IMR-90 (cell line): ENCODE data around the gene COL2A1. TPM values are rescaled to one million over a fixed set of nuclear protein-coding genes. Genes with fewer than 3 reads are reported as not detected.

ENCODE experiments used
- ATAC-seq: fragments of 200-7000 bp; cut with Tn5 transposase; 2 replicates; pipeline ENCODE4 v1.9.1; 2020; ENCODE audit warnings: low read depth, mild to moderate bottlenecking, moderate library complexity
- BruUV-seq: library from RNA; stranded (reverse); fragments of 400-500 nt; replicated peaks from 2 replicates; lab custom pipeline; 2021; lab: Mats Ljungman, UMichigan
- CTCF ChIA-PET: fragments of 300-600 bp; formaldehyde crosslinking; extraction: SDS; loops from one replicate; lab custom pipeline; 2021; ENCODE audit warnings: antibody characterized with exemption; lab: Yijun Ruan, JAX
- POLR2A ChIA-PET: fragments of 300-600 bp; sonication (Branson Sonifier 250); formaldehyde crosslinking; loops from one replicate; lab custom pipeline; 2022; ENCODE audit warnings: antibody characterized with exemption; ENCODE audit not compliant: unreplicated experiment; lab: Charles Lee
- DNase-seq: peaks from one replicate; pipeline ENCODE4 v3.0.0; 2013
- H2AFZ ChIP-seq: replicated peaks from 2 replicates; pipeline ENCODE3; 2013; ENCODE audit warnings: low read length, mild to moderate bottlenecking; ENCODE audit not compliant: poor library complexity
- H2AK5ac ChIP-seq: 2 replicates; pipeline ENCODE4 v1.6.1; 2013; ENCODE audit warnings: low read depth, low read length, inconsistent platforms
- H2AK9ac ChIP-seq: replicated peaks from 2 replicates; pipeline ENCODE3; 2013; ENCODE audit warnings: mild to moderate bottlenecking, low read depth, low read length, moderate library complexity; ENCODE audit not compliant: poor library complexity
- H2BK120ac ChIP-seq: 2 replicates; pipeline ENCODE4 v1.6.1; 2013; ENCODE audit warnings: low read depth, low read length, inconsistent platforms
- H2BK15ac ChIP-seq: 3 replicates; pipeline ENCODE4 v1.6.1; 2013; ENCODE audit warnings: low read depth, low read length, inconsistent platforms
- H2BK20ac ChIP-seq: 2 replicates; pipeline ENCODE4 v1.6.1; 2013; ENCODE audit warnings: low read depth, mild to moderate bottlenecking, inconsistent platforms, low read length, moderate library complexity
- H2BK5ac ChIP-seq: 2 replicates; pipeline ENCODE4 v1.6.1; 2013; ENCODE audit warnings: mild to moderate bottlenecking, low read depth, low read length, inconsistent platforms; ENCODE audit not compliant: poor library complexity, severe bottlenecking
- H3K14ac ChIP-seq: replicated peaks from 2 replicates; pipeline ENCODE4 v1.6.1; 2013; ENCODE audit warnings: low read depth, low read length, inconsistent platforms
- H3K18ac ChIP-seq: 2 replicates; pipeline ENCODE4 v1.6.1; 2013; ENCODE audit warnings: low read depth, low read length, control low read depth
- H3K23ac ChIP-seq: 2 replicates; pipeline ENCODE4 v1.6.1; 2013; ENCODE audit warnings: low read depth, low read length, inconsistent platforms
- H3K27ac ChIP-seq: 2 replicates; pipeline ENCODE4 v1.5.1; 2013; ENCODE audit warnings: mild to moderate bottlenecking, control low read depth, low read length; ENCODE audit not compliant: insufficient read depth
- H3K27me3 ChIP-seq: 2 replicates; pipeline ENCODE4 v1.6.1; 2013; ENCODE audit warnings: low read length; ENCODE audit not compliant: control insufficient read depth, insufficient read depth
- H3K36me3 ChIP-seq: 2 replicates; pipeline ENCODE4 v1.6.1; 2013; ENCODE audit warnings: low read length, mixed read lengths; ENCODE audit not compliant: control insufficient read depth, insufficient read depth
- H3K4ac ChIP-seq: 2 replicates; pipeline ENCODE4 v1.6.1; 2013; ENCODE audit warnings: low read depth, low read length, inconsistent platforms
- H3K4me1 ChIP-seq: 2 replicates; pipeline ENCODE4 v1.6.1; 2013; ENCODE audit warnings: low read length, mixed read lengths; ENCODE audit not compliant: control insufficient read depth, insufficient read depth
- H3K4me2 ChIP-seq: 2 replicates; pipeline ENCODE4 v1.6.1; 2013; ENCODE audit warnings: low read depth, mild to moderate bottlenecking, control low read depth, low read length, moderate library complexity
- H3K4me3 ChIP-seq: 2 replicates; pipeline ENCODE4 v1.5.1; 2013; ENCODE audit warnings: low read depth, mild to moderate bottlenecking, control low read depth, low read length, moderate library complexity; ENCODE audit not compliant: insufficient read depth
- H3K56ac ChIP-seq: 2 replicates; pipeline ENCODE4 v1.6.1; 2013; ENCODE audit warnings: low read length, inconsistent platforms; ENCODE audit not compliant: insufficient read depth; ENCODE audit errors: extremely low read depth
- H3K79me1 ChIP-seq, 2 experiments: 2 replicates each; pipeline ENCODE4 v1.6.1; 2013; ENCODE audit warnings: low read length in 2 of 2, inconsistent platforms in 1 of 2, low read depth in 1 of 2
- H3K9ac ChIP-seq: 2 replicates; pipeline ENCODE4 v1.6.1; 2013; ENCODE audit warnings: low read depth, low read length, control low read depth
- H3K9me1 ChIP-seq: 2 replicates; pipeline ENCODE4 v1.6.1; 2013; ENCODE audit warnings: low read length, inconsistent platforms; ENCODE audit not compliant: insufficient read depth
- H3K9me3 ChIP-seq: 2 replicates; pipeline ENCODE4 v1.6.1; 2013; ENCODE audit warnings: low read length; ENCODE audit not compliant: control insufficient read depth, insufficient read depth
- H4K20me1 ChIP-seq: 2 replicates; pipeline ENCODE4 v1.6.1; 2013; ENCODE audit warnings: low read length, inconsistent platforms; ENCODE audit not compliant: insufficient read depth
- H4K5ac ChIP-seq: 2 replicates; pipeline ENCODE4 v1.6.1; 2013; ENCODE audit warnings: mild to moderate bottlenecking, low read depth, low read length, control low read depth
- H4K8ac ChIP-seq, 2 experiments: 2 replicates each; pipeline ENCODE4 v1.6.1; 2013; ENCODE audit warnings: low read depth in 2 of 2, low read length in 2 of 2, control low read depth in 1 of 2, inconsistent platforms in 1 of 2
- H4K91ac ChIP-seq: 2 replicates; pipeline ENCODE4 v1.6.1; 2013; ENCODE audit warnings: low read depth, low read length, inconsistent platforms; ENCODE audit not compliant: insufficient read depth
- BHLHE40 ChIP-seq: fragments of 150-350 bp; IDR thresholded peaks from 2 replicates; pipeline ENCODE4 v1.6.1; 2016; ENCODE audit warnings: mild to moderate bottlenecking, low read depth, low read length
- CHD1 ChIP-seq: IDR thresholded peaks from 2 replicates; pipeline ENCODE4 v1.6.1; 2012; ENCODE audit warnings: low read depth, low read length, improper control_type of control experiment
- CTCF ChIP-seq: conservative IDR thresholded peaks from 2 replicates; pipeline ENCODE4 v1.5.1; 2012; ENCODE audit warnings: mild to moderate bottlenecking, low read depth, low read length, improper control_type of control experiment
- MAFK ChIP-seq: IDR thresholded peaks from 2 replicates; pipeline ENCODE4 v1.6.1; 2012; ENCODE audit warnings: low read depth, low read length, improper control_type of control experiment
- MAZ ChIP-seq: IDR thresholded peaks from 2 replicates; pipeline ENCODE4 v1.6.1; 2012; ENCODE audit warnings: low read depth, mild to moderate bottlenecking, low read length, improper control_type of control experiment, moderate library complexity, borderline replicate concordance
- MXI1 ChIP-seq: IDR thresholded peaks from 2 replicates; pipeline ENCODE4 v1.6.1; 2012; ENCODE audit warnings: low read depth, mild to moderate bottlenecking, low read length, moderate library complexity, borderline replicate concordance
- POLR2A ChIP-seq: IDR thresholded peaks from 2 replicates; pipeline ENCODE4 v1.6.1; 2012; ENCODE audit warnings: mild to moderate bottlenecking, low read depth, low read length
- RFX5 ChIP-seq: IDR thresholded peaks from 2 replicates; pipeline ENCODE4 v1.8.0; 2012; ENCODE audit warnings: low read depth, mild to moderate bottlenecking, low read length, moderate library complexity
- WGBS, 2 experiments: methylation state at CpG; one replicate each; pipeline versions ENCODE4 v1.1.5 to v1.1.7; 2013; ENCODE audit warnings: missing lambda C conversion rate in 2 of 2; ENCODE audit not compliant: insufficient read length in 1 of 2; ENCODE audit errors: extremely low coverage in 2 of 2; 5-methylcytosine and 5-hydroxymethylcytosine counted together
- dilution Hi-C: fragments of 300-500 bp; cut with HindIII; formaldehyde crosslinking; loops from one replicate; pipeline ENCODE4 v1.14.3; 2018; ENCODE audit warnings: low sequenced_read_pairs; ENCODE audit not compliant: unreplicated experiment
- in situ Hi-C: fragments of 300-500 bp; cut with MboI; formaldehyde crosslinking; loops from 3 replicates; pipeline ENCODE4 v1.14.3; 2019; ENCODE audit warnings: low sequenced_read_pairs, inconsistent platforms, mixed read lengths
- intact Hi-C: fragments of 100-400 bp; cut with micrococcal nuclease; formaldehyde crosslinking; loops from 2 replicates; pipeline ENCODE4 v1.10.0; 2022
- polyA plus RNA-seq, 3 experiments: library from polyadenylated mRNA; depleted of rRNA; stranded (reverse); fragments of >200 nt; gene quantifications; 2 replicates each; pipeline ENCODE4 v1.2.3, GENCODE V29; 2012; ENCODE audit warnings: low replicate concordance in 1 of 3
- total RNA-seq: library from RNA; depleted of rRNA; stranded (reverse); fragments of >200 nt; gene quantifications from 2 replicates; pipeline ENCODE4 v1.2.3, GENCODE V29; 2012

COL2A1 gene
- total and polyA plus RNA-seq, 2 of the 4 experiments (the other 2 are of a cell fraction), result 0.05 TPM; not detected in 1

- no peaks in the 10 kb centered on the region for H4K20me1 ChIP-seq
- H3K27me3 ChIP-seq, result peaks cover 33% of the 10 kb centered on the region
- H3K9me1 ChIP-seq, result no peaks in the 10 kb centered on the region; the same call in 1 of the 2 replicates
- TF ChIP-seq MXI1, result no peak
- TF ChIP-seq MAFK, result no peak
- TF ChIP-seq CTCF, result no peak
- TF ChIP-seq RFX5, result no peak
- TF ChIP-seq BHLHE40, result no peak
- no peak for TF ChIP-seq MAZ
- TF ChIP-seq POLR2A, result no peak
- TF ChIP-seq CHD1, result no peak
- H3K9me3 ChIP-seq, result no peaks in the 10 kb centered on the region
- no peak overlapping the region for H2BK5ac ChIP-seq
- H4K8ac ChIP-seq, result no peak overlapping the region
- H3K14ac ChIP-seq, result no peak overlapping the region
- no peak overlapping the region for H3K18ac ChIP-seq
- no peak overlapping the region for H2BK20ac ChIP-seq
- no peak overlapping the region for H2AK5ac ChIP-seq
- H3K9ac ChIP-seq, result no peak overlapping the region
- H3K4me2 ChIP-seq, result no peak overlapping the region; the same call in 1 of the 2 replicates
- no peaks in the 10 kb centered on the region; the same call in 1 of the 2 replicates for H3K4me1 ChIP-seq
- 61% methylated on average over 4 of the region's 15 CpGs; no CpG with 5 or more reads in 1 of the 2 experiments for WGBS, 2 experiments
- no peak overlapping the region for H3K4me3 ChIP-seq
- H4K5ac ChIP-seq, result no peak overlapping the region
- no peak overlapping the region for H3K27ac ChIP-seq
- intact Hi-C loops (no loop called here), in situ Hi-C loops (no loop called here), dilution Hi-C loops (no loop called here)
- no peak overlapping the region for H2AK9ac ChIP-seq
- POLR2A ChIA-PET, result no interaction called here
- H3K56ac ChIP-seq, result no peak overlapping the region
- no peak overlapping the region for H2BK15ac ChIP-seq
- no peak overlapping the region for H2BK120ac ChIP-seq
- no peak overlapping the region for H3K4ac ChIP-seq
- no peaks in the 10 kb centered on the region for H3K36me3 ChIP-seq
- peak overlapping the region; percentile 56 for H2AFZ ChIP-seq
- DNase-seq (peak; percentile 33), ATAC-seq (peak; percentile 42)
- BruUV-seq, result no TSS peak
- no peak overlapping the region for H3K23ac ChIP-seq
- H3K79me1 ChIP-seq, result no peaks in the 10 kb centered on the region
- CTCF ChIA-PET, result interaction anchor here (0.6 kb wide), 2 partner anchors 25 to 44 kb away, joined by 3 read pairs; no protein-coding TSS in a partner anchor
- no peak overlapping the region for H4K91ac ChIP-seq
These were observed 15.9 kb downstream of the COL2A1 start for GRCh38 chr12:47988073-47989022.
